C4-2B (cell line): Measurements from ENCODE around the gene FOXO1.

Experiments
- H3K27ac ChIP-seq: fragments of 450-650 bp; 2 replicates; pipeline ENCODE4 v1.5.1; 2017
- ZFX ChIP-seq: fragments of 450-650 bp; IDR thresholded peaks from 2 replicates; pipeline ENCODE4 v1.6.1; 2017
- TF ChIP-seq, protein P1 (sequence below): fragments of 450-650 bp; conservative IDR thresholded peaks from 2 replicates; pipeline ENCODE4 v1.5.1; 2017; ENCODE audit warnings: mild to moderate bottlenecking

FOXO1 gene

DNA sequence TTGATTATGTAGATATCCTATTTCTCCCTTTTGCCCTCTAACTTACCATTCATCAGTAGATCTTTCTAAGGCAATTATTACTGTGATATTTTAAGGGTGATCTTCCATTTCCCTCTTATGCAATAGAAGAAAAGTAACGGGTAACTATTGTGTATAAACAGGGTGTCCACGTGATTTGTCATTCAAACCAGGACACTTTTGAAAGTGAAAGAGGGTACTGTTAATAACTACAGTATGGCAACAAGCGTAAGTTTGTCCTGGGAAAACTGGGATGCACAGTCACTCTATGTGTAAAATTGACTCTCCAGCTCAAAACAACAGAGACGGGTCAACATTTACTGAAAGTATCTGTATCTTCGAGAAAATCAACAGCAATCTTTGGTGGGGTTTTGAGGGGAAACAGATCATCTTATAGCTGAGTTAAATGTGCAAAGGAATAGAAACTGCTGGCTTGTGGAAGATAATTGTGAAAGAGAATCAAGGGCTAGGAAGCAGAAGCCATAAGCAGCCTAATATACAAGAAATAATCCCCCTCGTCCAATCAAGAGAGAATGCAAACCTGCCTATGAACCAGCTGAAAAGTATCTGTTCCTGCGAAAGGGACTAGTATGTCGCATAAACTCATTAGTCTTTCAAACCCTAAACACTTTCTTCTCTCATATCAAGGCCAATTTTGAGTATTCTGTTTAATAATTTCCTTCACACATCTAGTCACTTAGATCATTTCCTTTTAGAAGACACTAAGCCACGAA, 126.7 kb downstream of the FOXO1 start:
- no peak overlapping the region for H3K27ac ChIP-seq
- TF ChIP-seq ZFX: no peak
- TF ChIP-seq, protein P1, sequence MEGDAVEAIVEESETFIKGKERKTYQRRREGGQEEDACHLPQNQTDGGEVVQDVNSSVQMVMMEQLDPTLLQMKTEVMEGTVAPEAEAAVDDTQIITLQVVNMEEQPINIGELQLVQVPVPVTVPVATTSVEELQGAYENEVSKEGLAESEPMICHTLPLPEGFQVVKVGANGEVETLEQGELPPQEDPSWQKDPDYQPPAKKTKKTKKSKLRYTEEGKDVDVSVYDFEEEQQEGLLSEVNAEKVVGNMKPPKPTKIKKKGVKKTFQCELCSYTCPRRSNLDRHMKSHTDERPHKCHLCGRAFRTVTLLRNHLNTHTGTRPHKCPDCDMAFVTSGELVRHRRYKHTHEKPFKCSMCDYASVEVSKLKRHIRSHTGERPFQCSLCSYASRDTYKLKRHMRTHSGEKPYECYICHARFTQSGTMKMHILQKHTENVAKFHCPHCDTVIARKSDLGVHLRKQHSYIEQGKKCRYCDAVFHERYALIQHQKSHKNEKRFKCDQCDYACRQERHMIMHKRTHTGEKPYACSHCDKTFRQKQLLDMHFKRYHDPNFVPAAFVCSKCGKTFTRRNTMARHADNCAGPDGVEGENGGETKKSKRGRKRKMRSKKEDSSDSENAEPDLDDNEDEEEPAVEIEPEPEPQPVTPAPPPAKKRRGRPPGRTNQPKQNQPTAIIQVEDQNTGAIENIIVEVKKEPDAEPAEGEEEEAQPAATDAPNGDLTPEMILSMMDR: no peak

DNA sequence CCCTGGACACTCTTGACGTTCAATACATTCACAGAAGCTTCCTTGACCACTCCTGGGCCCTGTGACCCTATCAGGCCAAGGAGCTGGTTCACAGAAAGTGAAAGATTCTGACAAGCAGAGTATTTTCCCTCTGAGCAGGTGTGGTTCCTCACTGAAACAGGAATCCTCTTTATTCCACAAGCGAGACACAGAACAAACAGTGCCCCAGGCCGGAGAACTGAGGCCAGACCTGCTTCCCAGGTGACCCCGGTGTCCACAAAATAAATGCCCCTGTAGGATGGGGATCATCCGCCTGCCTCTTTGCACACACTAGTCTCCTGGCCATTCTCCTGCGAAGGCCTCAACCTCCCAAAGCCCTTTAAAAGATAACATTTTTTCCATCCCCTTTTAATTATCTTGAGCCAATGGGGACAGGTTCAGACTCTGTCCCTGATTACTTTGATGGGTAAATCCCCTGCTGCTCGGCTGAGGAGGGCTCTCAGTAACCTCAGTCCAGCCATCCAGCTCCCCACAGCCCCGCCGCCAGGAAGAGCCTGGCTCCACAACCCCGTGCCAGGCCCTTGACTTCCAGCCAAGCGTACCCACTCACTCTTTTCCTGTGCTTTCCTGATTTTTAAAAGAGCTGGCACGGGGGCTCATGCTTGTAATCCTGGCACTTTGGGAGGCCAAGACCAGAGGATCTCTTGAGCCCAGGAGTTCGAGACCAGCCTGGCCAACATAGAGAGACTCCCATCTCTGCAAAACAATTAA, 129.1 kb downstream of the FOXO1 start:
- no peak overlapping the region for H3K27ac ChIP-seq

DNA sequence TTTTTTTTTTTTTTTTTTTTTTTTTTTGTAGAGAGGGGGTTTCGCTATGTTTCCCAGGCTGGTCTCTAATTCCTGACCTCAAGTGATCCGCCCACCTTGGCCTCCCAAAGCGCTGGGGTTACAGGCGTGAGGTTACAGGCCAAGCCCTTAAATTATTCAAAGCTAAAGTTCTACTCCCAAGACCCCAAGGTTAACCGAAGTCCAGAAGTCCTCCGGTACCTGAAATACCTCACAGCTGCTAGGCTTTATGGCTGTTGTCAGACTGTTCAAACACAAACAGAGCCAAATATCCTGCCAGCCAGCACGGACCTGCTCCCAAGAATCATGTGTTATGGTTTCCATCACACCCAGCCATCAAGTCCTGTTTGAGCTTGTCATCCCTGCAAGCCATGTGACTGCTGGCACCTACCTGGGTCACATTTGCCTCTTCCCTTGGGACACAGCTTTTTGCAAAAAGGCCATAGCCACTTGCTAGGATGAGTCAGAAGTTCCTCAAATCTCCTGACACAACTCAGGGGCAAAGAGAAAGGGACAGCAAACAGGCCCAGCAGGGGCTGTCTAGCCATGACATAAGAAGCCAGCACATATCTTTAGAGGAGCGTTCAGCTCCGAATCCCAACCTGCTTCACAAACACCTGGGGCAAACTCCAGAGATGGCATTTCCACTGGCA, 129.9 kb downstream of the FOXO1 start:
- no peak overlapping the region for H3K27ac ChIP-seq
- TF ChIP-seq, protein P1: no peak
- no peak for TF ChIP-seq ZFX

More for the DNA sequence above, 129.1 kb downstream of the FOXO1 start:
- TF ChIP-seq, protein P1: no peak
- TF ChIP-seq ZFX: no peak

DNA sequence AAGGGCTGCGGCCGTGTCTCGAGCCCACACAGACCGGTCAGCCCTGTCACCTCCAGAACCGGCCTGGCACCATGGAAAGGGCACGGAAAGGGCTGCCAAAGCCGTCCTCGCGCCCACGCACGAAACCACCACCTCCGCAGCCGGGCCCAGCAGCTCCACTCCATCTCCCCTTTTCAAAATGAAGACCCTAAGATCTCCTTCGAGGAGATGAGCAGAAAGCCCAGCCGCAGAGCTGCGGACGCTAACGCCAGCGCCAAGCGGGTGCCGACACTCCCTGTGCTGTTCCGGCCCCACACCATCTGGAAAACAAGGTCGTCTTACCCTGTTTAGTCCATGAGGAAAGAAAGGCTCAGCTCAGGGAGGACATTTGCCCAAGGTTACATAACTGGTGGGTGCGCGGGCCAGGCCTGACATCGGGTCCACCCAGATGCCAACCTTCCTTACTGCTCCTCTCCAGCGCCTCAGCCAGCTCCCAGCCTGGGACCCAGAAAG, 131.1 kb downstream of the FOXO1 start:
- H3K27ac ChIP-seq: no peak overlapping the region
- TF ChIP-seq, protein P1: no peak
- no peak for TF ChIP-seq ZFX

DNA sequence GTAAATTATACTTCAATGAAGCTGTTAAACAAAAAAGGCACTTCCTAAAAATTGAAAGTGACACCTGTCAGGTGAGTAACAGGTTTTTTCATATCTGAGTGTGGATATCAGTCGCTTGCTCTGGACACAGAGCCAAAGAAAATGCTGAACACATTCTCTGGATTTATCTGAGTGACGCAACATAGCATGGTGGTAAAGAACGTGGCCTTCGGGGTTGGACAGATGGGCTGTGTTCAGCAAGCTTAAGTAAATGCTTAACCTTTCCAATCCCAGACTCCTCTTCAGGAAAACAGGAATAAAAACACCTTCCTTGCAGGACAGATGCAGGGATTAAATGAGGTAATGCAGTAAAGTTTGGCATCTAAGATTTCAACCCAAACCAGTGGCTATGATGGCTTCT, 132.0 kb downstream of the FOXO1 start:
- no peak for TF ChIP-seq ZFX
- TF ChIP-seq, protein P1: no peak
- H3K27ac ChIP-seq: no peak overlapping the region

DNA sequence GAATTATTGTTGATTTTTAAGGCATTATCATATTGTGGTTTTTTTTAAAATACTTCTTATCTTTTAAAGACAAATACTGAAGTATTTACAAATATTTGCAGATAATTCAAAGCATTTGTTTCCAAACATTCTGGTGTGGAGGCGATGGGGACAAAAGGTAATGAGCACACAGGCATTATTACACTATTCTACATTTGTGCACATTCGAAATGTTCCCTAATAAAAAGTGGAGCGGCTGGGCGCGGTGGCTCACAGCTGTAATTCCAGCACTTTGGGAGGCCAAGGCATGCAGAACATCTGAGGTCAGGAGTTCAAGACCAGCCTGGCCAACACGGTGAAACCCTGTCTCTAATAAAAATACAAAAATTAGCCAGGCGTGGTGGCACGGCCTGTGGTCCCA, 133.4 kb downstream of the FOXO1 start:
- no peak for TF ChIP-seq ZFX
- TF ChIP-seq, protein P1: no peak
- H3K27ac ChIP-seq: no peak overlapping the region
